OCI-LY3 (cell line): ENCODE data around the gene SWAP70.

Experiments used
- H2AFZ ChIP-seq: fragments of 200-600, 300-600 bp; shearing (Covaris generic); 2 replicates; pipeline ENCODE4 v1.6.0; 2014; ENCODE audit warnings: antibody characterized with exemption, low read depth, low read length
- H3K27ac ChIP-seq: fragments of 200-600, 300-600 bp; sonication (generic); 2 replicates; pipeline ENCODE4 v1.5.1; 2014; ENCODE audit warnings: mild to moderate bottlenecking, low read length, moderate library complexity, mixed read lengths
- H3K27me3 ChIP-seq: fragments of 200-600, 300-600 bp; sonication (generic); 2 replicates; pipeline ENCODE4 v1.6.1; 2014; ENCODE audit warnings: low read depth, low read length, mixed read lengths
- H3K36me3 ChIP-seq: fragments of 200-600, 300-600 bp; sonication (generic); replicated peaks from 2 replicates; pipeline ENCODE3; 2014; ENCODE audit warnings: low read depth, low read length, mixed read lengths
- H3K4me1 ChIP-seq: fragments of 300-600, 200-600 bp; sonication (generic); 2 replicates; pipeline ENCODE4 v1.6.1; 2014; ENCODE audit warnings: low read length, mixed read lengths
- H3K4me2 ChIP-seq: fragments of 200-600, 300-600 bp; sonication (generic); 2 replicates; pipeline ENCODE4 v1.6.1; 2014; ENCODE audit warnings: low read length, mixed read lengths
- H3K4me3 ChIP-seq: fragments of 300-600, 200-600 bp; sonication (generic); 2 replicates; pipeline ENCODE4 v1.5.1; 2014; ENCODE audit warnings: antibody characterized with exemption, mild to moderate bottlenecking, low read length, moderate library complexity
- H3K79me2 ChIP-seq: fragments of 300-600, 200-600 bp; shearing (Covaris generic); 2 replicates; pipeline ENCODE4 v1.6.1; 2014; ENCODE audit warnings: mild to moderate bottlenecking, low read length, mixed read lengths
- H3K9ac ChIP-seq: fragments of 300-600, 200-600 bp; shearing (Covaris generic); 2 replicates; pipeline ENCODE4 v1.6.0; 2014; ENCODE audit warnings: mild to moderate bottlenecking, low read length, moderate library complexity
- H3K9me3 ChIP-seq: fragments of 200-600, 300-600 bp; shearing (Covaris generic); 2 replicates; pipeline ENCODE4 v1.6.1; 2014; ENCODE audit warnings: low read length, mixed read lengths; ENCODE audit not compliant: insufficient read depth
- H4K20me1 ChIP-seq: fragments of 200-600, 300-600 bp; sonication (generic); 2 replicates; pipeline ENCODE4 v1.6.1; 2016; ENCODE audit warnings: low read length, mixed read lengths; ENCODE audit not compliant: insufficient read depth
- CTCF ChIP-seq: fragments of 200-600, 300-600 bp; sonication (generic); IDR thresholded peaks from 2 replicates; pipeline ENCODE4 v1.5.1; 2014; ENCODE audit warnings: antibody characterized with exemption, low read length, low read depth
- EZH2phosphoT487 ChIP-seq: fragments of 200-600 bp; shearing (Covaris generic); IDR thresholded peaks from 2 replicates; pipeline ENCODE4 v1.6.1; 2018; ENCODE audit warnings: antibody characterized with exemption, mixed run types, low read depth

Gene SWAP70

GRCh38 chr11:9752091-9752490 is 88.2 kb downstream of the SWAP70 start:
- no peaks in the 10 kb centered on the region for H3K27me3 ChIP-seq
- peaks cover 39% of the 10 kb centered on the region for H3K79me2 ChIP-seq
- H3K4me2 ChIP-seq = peak overlapping the region; percentile 31
- TF ChIP-seq EZH2phosphoT487 (no peak), CTCF (no peak)
- no peak overlapping the region for H3K4me3 ChIP-seq
- H2AFZ ChIP-seq = no peak overlapping the region
- H3K27ac ChIP-seq = peak overlapping the region; percentile 33; the same call in 1 of the 2 replicates
- no peak overlapping the region for H3K9ac ChIP-seq
- peaks cover 4% of the 10 kb centered on the region for H4K20me1 ChIP-seq
- H3K36me3 ChIP-seq = peaks cover 48% of the 10 kb centered on the region
- H3K9me3 ChIP-seq = no peaks in the 10 kb centered on the region
- peaks cover 78% of the 10 kb centered on the region for H3K4me1 ChIP-seq

GRCh38 chr11:9753021-9753420 is 89.1 kb downstream of the SWAP70 start:
- TF ChIP-seq EZH2phosphoT487 (no peak), CTCF (no peak)
- Histone ChIP-seq H3K27ac (no peak overlapping the region), H3K9ac (no peak overlapping the region)

GRCh38 chr11:9754010-9754471 is 90.2 kb downstream of the SWAP70 start:
- TF ChIP-seq CTCF (no peak), EZH2phosphoT487 (no peak)
- no peak overlapping the region for H3K9ac ChIP-seq
- H3K4me2 ChIP-seq = no peak overlapping the region
- peaks cover 70% of the 10 kb centered on the region for H3K4me1 ChIP-seq
- no peak overlapping the region for H2AFZ ChIP-seq
- H3K9me3 ChIP-seq = no peaks in the 10 kb centered on the region
- peaks cover 25% of the 10 kb centered on the region for H3K79me2 ChIP-seq
- H3K4me3 ChIP-seq = no peak overlapping the region
- H3K27ac ChIP-seq = peak overlapping the region; percentile 76
- peaks cover 4% of the 10 kb centered on the region for H4K20me1 ChIP-seq
- no peaks in the 10 kb centered on the region for H3K27me3 ChIP-seq
- peaks cover 31% of the 10 kb centered on the region for H3K36me3 ChIP-seq

More at GRCh38 chr11:9753021-9753420, 89.1 kb downstream of the SWAP70 start:
- H3K79me2 ChIP-seq = peaks cover 30% of the 10 kb centered on the region
- H3K27me3 ChIP-seq = no peaks in the 10 kb centered on the region
- no peak overlapping the region for H2AFZ ChIP-seq
- peaks cover 78% of the 10 kb centered on the region for H3K4me1 ChIP-seq
- H3K4me2 ChIP-seq = no peak overlapping the region
- no peak overlapping the region for H3K4me3 ChIP-seq
- peaks cover 4% of the 10 kb centered on the region for H4K20me1 ChIP-seq
- H3K36me3 ChIP-seq = peaks cover 39% of the 10 kb centered on the region
- no peaks in the 10 kb centered on the region for H3K9me3 ChIP-seq

GRCh38 chr11:9755561-9756185 is 91.8 kb downstream of the SWAP70 start:
- TF ChIP-seq EZH2phosphoT487 (no peak), CTCF (no peak)
- Histone ChIP-seq H2AFZ (no peak overlapping the region), H3K9me3 (no peaks in the 10 kb centered on the region), H4K20me1 (peaks cover 4% of the 10 kb centered on the region), H3K4me1 (peaks cover 84% of the 10 kb centered on the region), H3K4me2 (peak overlapping the region; percentile 94), H3K79me2 (peaks cover 30% of the 10 kb centered on the region), H3K9ac (peak overlapping the region; percentile 38; the same call in 1 of the 2 replicates), H3K4me3 (no peak overlapping the region), H3K36me3 (peaks cover 22% of the 10 kb centered on the region), H3K27me3 (no peaks in the 10 kb centered on the region), H3K27ac (peak overlapping the region; percentile 76)
